ENCODE measurements around the gene MAN2B1.
"Not testable (repeated sequence)": the region's sequence is repeated elsewhere in the genome, so short reads cannot be mapped to it uniquely, and the experiment has no call there.

Gene MAN2B1

DNA sequence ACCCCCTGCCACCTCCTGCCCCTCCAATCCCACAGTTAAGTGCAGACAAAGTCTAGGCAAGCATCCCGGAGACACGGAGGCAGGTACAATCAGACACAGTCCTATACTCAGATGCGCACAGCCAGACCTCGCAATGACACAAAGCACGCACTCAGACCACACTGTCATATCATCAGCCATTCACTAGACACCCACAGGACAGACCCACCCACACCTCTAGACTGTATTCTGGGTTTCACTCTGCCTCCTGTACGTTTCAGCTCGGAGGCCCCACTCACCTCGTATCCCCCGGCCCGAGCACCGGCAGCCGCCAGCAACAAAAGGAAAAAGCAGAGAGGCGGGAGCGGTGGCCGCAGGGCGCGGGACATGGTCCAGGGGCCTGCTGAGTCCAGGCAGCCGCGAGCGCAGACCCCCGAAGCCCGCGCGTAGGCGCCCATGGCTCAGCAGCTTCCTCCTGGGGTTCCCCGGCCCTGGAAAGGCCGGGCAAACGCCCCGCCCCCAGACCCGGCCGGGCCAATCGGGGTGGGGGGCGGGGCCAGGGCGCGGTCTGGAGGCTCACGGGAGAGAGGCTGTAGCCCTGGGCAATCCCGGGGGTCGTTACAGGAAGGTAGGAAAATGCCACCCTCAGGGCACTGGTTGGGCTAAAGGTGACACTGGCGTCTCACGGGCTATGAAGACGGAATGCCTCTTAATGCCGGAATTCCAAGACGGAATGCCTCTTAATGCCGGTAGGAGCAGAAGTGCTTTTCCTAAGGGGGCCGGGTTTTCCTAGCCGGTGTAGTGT, at the start of gene MAN2B1, which contains the start of gene WDR83:
TSS of gene MAN2B1 (minus strand) at position 478 of the 784 bp plus-strand sequence. CDS start at position 437, 41 bp downstream.
TSS of gene WDR83 (plus strand) at position 543 of the 784 bp plus-strand sequence. CDS start 2,984 bp downstream, outside the sequence.
- DNase-seq, result peak; percentile 55

DNA sequence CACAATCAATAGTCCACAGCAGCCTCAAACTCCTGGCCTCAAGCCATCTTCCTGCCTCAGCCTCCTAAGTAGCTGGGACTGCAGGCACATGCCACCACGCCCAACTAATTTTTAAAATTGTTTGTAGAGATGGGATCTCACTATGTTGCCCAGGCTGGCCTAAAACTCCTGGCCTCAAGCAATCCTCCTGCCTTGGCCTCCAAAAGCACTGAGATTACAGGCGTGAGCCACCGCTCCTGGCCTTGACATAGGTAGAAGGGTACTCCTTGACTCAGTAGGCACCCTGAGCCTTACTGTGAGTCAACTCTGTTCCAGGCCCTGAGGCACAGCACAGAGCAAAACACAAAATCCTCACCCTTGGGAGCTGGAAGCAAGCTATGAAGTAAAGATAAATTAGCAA, 49.4 kb upstream of the MAN2B1 start:
- DNase-seq, result no peak

DNA sequence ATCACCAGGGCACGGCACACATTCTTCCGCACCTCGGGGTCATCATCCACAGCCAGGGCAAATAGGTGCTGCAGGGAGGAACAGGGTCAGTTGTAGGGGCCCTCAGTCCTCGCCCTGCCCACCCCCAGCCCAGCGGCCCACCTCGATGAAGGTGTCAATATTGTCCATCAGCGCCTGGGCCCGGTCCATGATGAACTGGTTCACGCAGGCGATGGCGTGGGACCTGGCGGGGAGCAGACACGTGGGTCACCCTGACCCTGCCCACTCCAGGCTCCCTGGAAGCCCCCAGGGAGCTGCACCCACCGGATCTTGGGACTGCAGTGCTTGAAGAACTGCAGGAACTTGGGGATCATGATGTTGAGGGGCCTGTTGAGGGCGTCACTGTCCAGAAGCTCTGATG, 48.6 kb upstream of the MAN2B1 start:
- no peak for DNase-seq

DNA sequence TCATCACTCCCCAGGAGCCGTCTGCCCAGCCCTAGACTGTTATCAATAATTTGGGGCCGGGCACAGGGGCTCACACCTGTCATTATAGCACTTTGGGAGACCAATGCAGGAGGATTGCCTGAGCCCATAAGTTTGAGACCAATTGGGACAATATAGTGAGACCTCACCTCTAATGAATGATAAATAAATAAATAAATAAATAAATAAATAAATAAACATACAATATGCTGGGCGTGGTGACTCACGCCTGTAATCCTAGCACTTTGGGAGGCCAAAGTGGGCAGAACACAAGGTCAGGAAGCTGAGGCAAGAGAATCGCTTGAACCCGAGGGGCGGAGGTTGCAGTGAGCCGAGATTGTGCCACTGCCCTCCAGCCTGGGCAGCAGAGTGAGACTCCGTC, 46.8 kb upstream of the MAN2B1 start:
- not testable (repeated sequence) for DNase-seq

DNA sequence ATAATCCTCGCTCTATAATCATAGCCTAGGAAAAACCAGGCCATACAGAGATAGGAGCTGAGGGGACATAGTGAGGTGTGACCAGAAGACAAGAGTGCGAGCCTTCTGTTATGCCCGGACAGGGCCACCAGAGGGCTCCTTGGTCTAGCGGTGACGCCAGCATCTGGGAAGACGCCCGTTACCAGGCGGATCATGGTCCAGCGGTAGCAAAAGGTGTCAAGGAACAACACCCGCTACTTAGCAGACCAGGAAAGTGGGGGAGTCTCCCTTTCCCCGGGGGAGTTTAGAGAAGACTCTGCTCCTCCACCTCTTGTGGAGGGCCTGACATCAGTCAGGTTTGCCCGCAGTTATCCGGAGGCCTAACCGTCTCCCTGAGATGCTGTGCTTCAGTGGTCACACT, 45.5 kb upstream of the MAN2B1 start:
- DNase-seq, result not testable (repeated sequence)

DNA sequence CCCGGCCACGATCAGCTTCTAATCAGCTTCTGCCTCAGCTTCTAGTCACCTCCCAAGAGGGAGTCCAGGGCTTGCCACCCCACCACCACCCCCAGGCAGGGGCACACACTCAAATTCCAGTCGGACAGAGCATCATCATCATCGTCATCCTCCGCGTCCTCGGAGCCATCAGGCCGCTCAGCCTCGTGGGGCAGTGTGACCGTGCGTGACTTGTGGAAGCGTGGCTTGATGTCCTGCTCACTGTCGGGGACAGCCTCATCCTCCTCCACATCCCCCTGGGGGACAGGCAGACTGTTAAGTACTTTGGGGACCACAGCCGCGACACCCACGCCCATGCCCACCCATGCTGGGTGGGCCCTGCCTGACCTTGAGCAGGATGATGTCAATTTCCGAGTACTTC, 44.6 kb upstream of the MAN2B1 start:
- no peak for DNase-seq

DNA sequence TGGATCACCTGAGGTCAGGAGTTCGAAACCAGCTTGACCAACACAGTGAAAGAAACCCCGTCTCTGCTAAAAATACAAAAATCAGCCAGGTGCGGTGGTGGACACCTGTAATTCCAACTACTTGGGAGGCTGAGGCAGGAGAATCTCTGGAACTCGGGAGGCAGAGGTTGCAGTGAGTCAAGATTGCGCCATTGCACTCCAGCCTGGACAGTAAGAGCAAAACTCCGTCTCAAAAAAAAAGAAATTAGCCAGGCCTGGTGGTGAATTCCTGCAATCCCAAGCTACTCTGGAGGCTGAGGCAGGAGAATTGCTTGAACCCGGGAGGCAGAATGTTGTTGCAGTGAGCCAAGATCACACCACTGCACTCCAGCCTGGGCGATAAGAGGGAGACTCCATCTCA, 42.1 kb upstream of the MAN2B1 start:
- DNase-seq, result no peak

DNA sequence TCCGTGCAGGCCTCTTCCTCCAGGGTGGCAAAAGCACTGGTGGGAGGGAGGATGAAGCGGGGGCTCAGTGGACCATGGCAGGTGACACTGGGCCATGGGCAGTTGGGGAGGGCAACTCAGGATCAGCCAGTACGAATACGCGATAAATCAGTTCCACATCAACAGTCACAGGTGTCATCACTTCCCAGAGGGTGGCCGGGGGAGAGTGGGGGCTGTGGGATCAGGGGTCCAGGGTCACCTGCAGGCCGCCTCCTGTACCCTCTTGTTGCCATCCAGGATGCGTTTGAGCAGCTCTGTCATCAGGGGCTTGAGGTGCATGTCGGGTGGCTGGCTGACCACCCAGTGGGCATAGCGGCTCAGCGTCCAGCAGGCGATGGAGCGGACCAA, 39.8 kb upstream of the MAN2B1 start:
- no peak for DNase-seq

DNA sequence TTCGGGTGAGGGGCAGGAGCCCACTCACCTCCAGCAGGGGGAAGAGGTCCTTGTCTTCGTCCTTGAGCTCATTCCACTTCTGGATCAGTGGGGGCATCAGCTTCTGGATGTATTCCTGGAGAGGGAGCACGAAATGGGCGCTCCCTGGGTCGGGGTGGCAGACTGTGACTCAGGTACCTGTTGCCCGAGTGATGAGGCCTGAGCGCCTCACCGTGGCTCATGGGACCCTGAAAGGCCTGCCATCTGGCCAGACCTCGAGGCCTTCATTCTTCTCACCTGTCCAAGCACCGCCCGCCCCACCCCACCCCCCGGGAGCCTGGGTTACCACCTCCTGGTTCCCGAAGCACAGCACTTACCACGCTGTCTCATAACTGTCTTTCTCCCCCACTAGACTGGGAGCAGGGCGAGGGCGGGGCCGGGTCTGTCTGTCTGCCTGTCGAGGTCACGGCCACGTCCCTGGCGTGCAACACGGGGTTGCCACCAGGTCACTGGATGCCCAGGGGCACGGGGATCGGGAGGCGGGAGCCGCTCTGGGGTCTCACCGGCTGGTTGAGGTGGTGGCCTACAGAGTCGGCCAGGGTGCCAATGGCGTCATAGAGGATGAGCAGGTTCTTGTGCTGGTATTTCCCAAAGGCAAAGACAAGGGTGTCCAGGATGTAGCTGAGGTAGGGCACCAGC, 39.3 kb upstream of the MAN2B1 start:
- no peak for DNase-seq

DNA sequence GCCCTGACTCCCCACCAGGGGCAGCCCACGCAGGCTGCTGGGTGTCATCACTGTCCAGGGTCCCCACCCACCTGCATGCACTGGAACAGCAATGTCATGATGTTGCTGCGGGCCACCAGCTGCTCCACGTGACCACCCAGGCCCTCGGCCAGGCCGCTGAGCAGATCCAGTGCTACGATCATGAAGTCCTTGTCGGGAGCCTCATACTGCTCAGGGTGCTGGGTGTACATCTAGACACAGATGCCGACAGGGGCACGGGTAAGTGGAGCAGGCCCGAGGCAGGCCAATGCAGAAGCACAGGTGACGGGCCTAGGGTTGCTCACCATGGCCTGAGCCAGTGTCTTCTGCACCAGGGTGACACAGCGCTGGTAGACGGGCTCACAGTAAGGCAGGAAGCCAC, 38.6 kb upstream of the MAN2B1 start:
- DNase-seq, result no peak

DNA sequence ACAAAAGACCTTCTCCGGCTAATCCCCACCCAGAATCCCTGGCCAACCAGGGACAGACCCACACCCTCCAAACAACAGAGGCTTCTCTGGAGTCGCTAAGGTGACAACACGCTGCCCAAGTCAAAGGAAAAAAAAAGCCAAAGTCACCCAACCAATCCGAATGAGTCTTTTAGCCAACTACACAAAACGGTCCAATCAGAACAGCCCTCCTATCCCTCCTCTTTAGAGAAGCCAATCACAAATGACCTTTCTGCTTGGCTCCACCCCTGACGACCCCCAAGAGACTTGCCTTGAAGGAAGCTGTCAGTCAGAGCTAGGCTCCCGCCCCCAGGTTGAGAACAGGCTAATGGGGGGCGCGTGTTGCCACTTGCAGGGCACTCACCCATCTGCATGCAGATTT, 36.5 kb upstream of the MAN2B1 start:
- no peak for DNase-seq

DNA sequence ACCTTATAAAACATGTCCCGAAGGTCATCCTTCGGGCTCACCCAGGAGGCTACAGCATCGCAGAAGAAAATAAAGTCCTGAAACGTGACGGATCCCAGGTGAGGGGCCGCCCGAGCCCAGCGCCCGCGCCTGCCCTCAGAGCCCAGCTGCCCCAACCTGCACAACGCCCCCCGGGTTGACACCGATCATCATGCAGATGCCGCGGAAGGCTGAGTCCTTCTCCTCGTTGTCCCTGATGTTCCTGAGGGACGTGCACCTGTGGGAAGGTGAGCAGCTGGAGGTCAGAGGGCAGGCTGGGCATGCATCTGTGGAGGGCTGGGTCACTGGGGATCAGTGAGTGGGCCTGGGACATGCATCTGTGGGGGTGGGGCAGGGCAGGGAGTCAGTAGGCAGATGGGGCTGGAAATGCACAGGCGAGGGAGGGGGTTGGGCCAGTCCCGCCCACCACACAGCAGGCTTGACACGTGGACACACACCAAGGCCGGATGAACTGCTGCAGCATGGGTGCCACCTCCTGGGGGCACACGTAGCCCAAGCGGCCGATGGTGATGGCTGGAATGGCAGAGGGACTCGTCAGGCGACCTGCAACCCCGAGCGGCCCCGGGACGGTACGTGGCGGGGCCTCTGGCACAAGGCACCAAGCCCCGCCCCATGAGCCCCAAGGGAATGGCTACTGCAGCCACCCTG, 35.2 kb upstream of the MAN2B1 start:
- DNase-seq, result no peak

DNA sequence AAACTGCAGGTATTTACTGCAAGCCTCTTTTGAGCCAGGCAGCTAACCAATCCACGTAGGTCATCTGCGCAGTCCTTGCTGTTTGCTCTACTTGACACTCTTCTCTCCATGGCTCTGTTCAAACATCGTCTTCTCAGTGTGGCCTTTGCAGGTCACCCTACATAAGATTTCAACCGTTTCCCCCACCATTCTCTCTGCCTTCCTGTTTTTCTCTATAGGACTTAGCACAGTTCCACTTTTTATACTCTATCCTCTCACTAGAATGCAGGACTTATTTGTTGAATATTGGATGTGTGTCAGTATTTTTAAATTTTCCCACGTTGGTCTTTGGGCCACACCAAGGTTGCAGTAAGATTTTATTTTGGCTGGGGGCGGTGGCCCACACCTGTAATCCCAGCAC, 31.6 kb upstream of the MAN2B1 start:
- no peak for DNase-seq

DNA sequence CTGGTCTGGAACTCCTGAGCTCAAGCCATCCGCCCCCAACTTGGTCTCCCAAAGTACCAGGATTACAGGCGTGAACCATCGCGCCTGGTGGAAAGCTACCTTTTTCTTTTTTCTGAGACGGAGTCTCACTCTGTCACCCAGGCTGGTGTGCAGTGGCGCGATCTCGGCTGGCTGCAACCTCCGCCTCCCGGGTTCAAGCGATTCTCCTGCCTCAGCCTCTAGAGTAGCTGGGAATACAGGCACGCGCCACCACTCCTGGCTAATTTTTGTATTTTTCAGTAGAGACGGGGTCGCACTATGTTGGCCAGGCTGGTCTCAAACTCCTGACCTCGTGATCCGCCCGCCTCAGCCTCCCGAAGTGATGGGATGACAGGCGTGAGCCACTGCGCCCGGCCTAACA, 30.9 kb upstream of the MAN2B1 start:
- not testable (repeated sequence) for DNase-seq

DNA sequence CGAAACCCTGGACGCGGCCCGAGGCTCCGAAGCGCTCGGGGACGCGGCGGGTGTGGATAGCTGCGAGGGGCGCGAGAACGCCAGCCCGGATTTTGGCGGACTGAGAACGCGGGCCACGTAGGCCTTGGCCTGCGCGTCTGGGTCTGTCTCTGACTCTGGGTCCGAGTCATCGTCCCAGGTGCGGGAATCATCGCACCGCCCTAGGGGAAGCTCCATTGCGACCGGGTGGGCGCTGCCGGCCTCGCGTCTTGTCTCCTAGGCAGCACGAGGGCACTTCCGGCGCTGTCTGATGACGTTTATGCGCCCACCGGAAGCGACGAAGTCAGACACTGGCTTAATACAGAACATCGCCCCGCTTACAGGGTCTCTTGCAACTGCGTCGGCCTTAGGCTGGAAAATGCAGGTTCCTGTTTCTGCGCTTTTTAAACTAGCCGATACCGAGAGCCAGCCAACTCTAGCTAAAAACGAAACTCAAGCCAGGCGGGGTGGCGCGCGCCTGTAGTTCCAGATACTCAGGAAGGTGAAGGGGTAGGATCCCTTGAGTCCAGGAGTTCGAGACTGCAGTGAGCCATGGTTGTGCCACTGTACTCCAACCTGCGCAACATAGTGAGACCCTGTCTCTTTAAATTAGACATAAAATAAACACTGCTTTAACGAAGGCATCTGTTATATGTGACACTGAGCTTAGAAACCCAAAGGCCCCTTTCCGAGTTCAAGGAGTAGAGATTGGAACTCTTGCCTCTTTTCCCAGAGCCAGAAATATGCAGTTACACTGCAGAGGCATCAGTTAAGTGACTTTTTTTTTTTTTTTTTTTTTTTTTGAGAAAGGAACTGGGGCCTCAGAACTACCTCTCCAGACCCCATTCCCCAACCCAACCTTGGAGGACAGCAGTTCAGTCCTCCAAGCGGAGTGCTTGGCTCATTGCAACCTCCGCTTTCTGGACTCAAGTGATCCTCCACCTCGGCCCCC, 30.1 kb upstream of the MAN2B1 start, which contains the start of gene FBXW9:
TSS of gene FBXW9 (minus strand) at position 266 of the 970 bp plus-strand sequence. CDS start at position 216, 50 bp downstream.
- DNase-seq, result peak; percentile 75

DNA sequence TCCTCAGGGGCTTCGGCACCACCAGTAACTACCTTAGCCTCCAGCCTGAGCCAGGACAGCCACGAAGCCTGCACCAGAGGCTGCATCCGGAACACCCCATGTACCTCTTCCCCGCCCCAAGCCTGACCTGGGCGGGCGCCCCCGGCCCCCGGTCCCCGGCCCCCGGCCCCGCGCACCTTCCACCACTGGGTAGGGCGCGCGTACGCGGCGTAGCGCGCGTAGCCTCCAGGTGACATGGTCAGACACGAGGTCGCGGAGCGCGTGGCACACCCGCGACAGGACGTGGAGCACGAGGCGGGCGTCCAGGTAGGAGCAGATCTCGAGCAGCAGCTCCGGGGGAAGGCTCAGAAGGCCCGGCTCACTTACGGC, 29.4 kb upstream of the MAN2B1 start:
- DNase-seq, result no peak

DNA sequence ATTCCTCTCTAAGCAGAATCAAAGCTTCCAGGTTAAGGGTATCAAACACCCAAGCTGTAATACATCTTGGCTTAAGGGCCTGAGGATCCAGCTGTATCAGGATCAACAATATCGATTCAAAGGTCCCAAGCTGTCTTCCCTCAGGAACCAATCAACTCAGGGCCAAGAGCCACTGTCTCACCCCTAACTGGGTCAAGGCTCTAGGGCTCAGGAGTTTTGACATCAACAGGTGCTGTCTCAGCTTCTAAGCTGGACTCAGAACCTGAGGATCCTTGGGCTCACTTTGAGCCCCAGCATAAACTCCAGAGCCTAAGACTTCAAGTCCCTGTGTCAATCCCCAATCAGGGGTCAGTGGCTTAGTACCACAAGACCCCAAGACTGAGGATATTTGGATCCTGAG, 29.0 kb upstream of the MAN2B1 start:
- DNase-seq, result no peak

DNA sequence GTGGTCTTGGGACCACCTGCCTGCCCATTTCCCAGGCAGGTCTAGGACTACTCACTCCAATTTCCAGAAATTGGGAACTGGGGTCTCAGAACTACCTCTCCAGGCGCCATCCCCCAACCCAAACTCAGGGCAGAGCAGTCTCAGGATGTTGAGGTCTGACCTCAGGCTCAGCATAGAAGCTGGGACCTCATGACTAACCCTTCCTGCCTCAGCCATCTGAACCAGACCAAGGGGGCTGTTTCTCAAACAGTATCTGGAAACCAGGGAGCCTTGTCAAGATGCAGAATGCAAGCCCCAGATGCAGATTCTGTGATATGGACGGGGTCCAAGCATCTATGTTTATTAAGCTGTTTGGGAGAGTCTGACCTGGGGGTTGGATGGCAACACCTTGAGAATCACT, 28.6 kb upstream of the MAN2B1 start:
- DNase-seq, result no peak

DNA sequence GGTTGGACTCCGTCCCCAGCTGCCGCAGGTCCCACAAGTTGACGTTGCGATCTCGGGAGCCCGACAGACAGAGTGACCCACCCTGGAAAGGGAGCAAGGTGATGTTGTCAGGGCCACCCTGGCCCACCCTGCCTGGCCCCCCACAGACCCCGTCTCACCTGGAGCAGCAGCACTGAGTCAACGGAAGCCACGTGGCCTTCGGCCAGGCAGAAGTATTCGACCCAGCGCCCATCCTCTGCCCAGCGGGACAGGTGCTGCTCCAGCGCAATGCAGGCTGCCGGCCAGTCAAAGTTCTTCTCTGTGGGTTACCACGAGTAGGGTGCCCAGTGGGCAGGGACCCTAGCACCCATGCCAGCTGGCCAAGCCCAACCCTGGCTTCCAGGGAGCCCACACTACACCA, 28.1 kb upstream of the MAN2B1 start:
- no peak for DNase-seq

DNA sequence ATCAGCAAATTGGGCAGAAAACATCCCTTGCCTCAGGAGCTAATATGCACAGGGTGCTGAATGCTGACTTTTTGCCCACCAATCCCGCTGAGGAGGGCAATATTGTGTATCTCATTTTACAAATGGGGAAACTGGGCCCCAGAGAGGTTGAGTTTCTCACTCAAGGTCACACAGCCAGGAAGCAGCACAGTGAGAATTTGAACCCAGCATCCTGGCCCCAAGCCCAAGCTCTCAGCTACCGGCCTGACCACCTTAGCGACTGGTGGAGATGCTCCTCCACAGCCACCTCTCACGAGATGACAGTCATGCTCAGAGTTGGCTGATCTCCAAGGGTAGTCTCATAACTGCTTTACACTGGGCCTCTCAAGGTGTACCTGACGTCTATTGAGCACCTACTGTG, 26.4 kb upstream of the MAN2B1 start:
- DNase-seq, result no peak

DNA sequence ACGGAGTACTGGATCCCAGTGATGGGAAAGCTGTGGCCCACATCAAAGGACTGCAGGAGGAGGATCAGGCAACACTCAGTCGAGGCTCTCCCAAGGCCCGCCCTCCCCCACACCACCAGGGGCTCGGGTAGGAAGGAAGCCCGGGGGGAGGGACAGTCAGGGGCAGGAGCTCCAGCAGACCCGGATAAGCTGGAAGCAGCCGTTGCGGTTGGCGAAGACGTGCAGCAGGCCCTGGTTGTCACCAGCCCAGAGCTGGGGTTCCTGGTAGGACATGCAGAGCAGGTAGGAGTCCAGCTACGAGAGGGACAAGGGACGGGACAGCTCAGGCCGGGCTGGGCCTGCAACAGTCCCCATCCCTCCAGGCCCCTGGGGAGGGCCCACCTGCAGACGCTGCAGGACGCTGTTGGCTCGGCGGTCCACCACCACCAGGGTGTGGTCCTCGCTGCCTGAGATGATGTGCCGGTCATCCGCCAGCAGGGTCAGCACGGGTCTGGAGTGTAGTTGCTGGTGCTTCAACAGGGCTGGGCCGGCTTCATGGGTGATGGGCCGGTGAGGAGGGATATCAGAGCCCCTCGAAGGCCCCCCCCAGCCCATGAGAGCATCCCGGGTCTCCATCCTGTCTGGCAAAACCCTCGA, 23.2 kb upstream of the MAN2B1 start:
- no peak for DNase-seq

DNA sequence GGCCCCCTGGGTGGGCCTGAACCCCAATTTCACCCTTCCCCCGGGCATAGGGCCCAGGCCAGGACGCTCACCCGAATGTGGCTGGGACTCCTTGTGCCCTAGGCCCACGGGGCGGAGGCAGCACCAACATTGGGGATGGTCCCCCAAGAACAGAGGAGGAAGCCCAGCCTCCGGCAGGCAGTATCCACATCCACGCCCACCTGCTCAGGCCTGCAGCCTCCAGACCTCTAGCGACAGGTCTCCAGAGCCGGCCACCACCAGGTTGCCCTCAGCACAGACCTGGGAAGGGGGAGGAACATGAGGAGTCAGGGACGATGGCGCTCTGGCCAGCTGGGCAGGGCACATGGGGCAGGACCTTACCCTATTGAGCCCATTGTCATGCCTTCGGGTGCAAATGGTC, 22.5 kb upstream of the MAN2B1 start:
- DNase-seq, result no peak

All from NCI-H345 (cell line).